ENCODE data around the gene BAHD1.

BAHD1 gene

GRCh38 chr15:40464595-40465185 lies 23.9 kb downstream of the BAHD1 start:
- no peak for TF ChIP-seq ZFP30 (CRISPR knock-in tag; IDR thresholded peaks at IDR 0.05)
- no peak for TF ChIP-seq GLIS3 (CRISPR knock-in tag; IDR thresholded peaks at IDR 0.05)
- TF ChIP-seq ZFP3 (CRISPR knock-in tag; IDR thresholded peaks at IDR 0.05), result no peak
- no peak for TF ChIP-seq ARNTL (CRISPR knock-in tag; IDR thresholded peaks at IDR 0.05; ENCODE audit: borderline replicate concordance, low read depth)
- no peak for TF ChIP-seq TOX (CRISPR knock-in tag; IDR thresholded peaks at IDR 0.05; ENCODE audit: borderline replicate concordance)
- no peak for TF ChIP-seq POU6F1 (CRISPR knock-in tag; IDR thresholded peaks at IDR 0.05; ENCODE audit: borderline replicate concordance, low read depth)

GRCh38 chr15:40465939-40466338 lies 25.2 kb downstream of the BAHD1 start:
- no peak for ATAC-seq
- TF ChIP-seq ZNF70 (CRISPR knock-in tag; IDR thresholded peaks at IDR 0.05) (no peak), ZNF8 (CRISPR knock-in tag; IDR thresholded peaks at IDR 0.05) (no peak), TOX (CRISPR knock-in tag; IDR thresholded peaks at IDR 0.05; ENCODE audit: borderline replicate concordance) (no peak), SNAI2 (CRISPR knock-in tag; IDR thresholded peaks at IDR 0.05) (no peak), CSDC2 (CRISPR knock-in tag; IDR thresholded peaks at IDR 0.05) (no peak), TCF4 (CRISPR knock-in tag; IDR thresholded peaks at IDR 0.05; ENCODE audit: borderline replicate concordance) (no peak), RARB (CRISPR knock-in tag; IDR thresholded peaks at IDR 0.05) (no peak), OSR1 (CRISPR knock-in tag; IDR thresholded peaks at IDR 0.05) (no peak), ISL1 (CRISPR knock-in tag; IDR thresholded peaks at IDR 0.05) (no peak)

More at GRCh38 chr15:40464595-40465185, 23.9 kb downstream of the BAHD1 start:
- no peak for ATAC-seq

- no peak for TF ChIP-seq ZC3H10 (CRISPR knock-in tag; IDR thresholded peaks at IDR 0.05)
- TF ChIP-seq CSRNP3 (CRISPR knock-in tag; IDR thresholded peaks at IDR 0.05), result no peak
- no peak for TF ChIP-seq ESRRG (CRISPR knock-in tag; IDR thresholded peaks at IDR 0.05)
- TF ChIP-seq ZNF70 (CRISPR knock-in tag; IDR thresholded peaks at IDR 0.05), result no peak
- TF ChIP-seq ISL1 (CRISPR knock-in tag; IDR thresholded peaks at IDR 0.05), result no peak
- TF ChIP-seq CREB5 (CRISPR knock-in tag; IDR thresholded peaks at IDR 0.05; ENCODE audit: low read depth), result no peak
- no peak for ATAC-seq
Observed at GRCh38 chr15:40466426-40467260, 25.9 kb downstream of the BAHD1 start.

- TF ChIP-seq SNAI2 (CRISPR knock-in tag; IDR thresholded peaks at IDR 0.05), result no peak
- TF ChIP-seq PATZ1 (CRISPR knock-in tag; IDR thresholded peaks at IDR 0.05; ENCODE audit: borderline replicate concordance), result no peak
- no peak for TF ChIP-seq ZC3H10 (CRISPR knock-in tag; IDR thresholded peaks at IDR 0.05)
- TF ChIP-seq TCF4 (CRISPR knock-in tag; IDR thresholded peaks at IDR 0.05; ENCODE audit: borderline replicate concordance), result no peak
- TF ChIP-seq ESRRG (CRISPR knock-in tag; IDR thresholded peaks at IDR 0.05), result no peak
- no peak for TF ChIP-seq POU6F1 (CRISPR knock-in tag; IDR thresholded peaks at IDR 0.05; ENCODE audit: borderline replicate concordance, low read depth)
- TF ChIP-seq ISL1 (CRISPR knock-in tag; IDR thresholded peaks at IDR 0.05), result no peak
- no peak for TF ChIP-seq ZNF70 (CRISPR knock-in tag; IDR thresholded peaks at IDR 0.05)
- no peak for TF ChIP-seq PPARA (CRISPR knock-in tag; IDR thresholded peaks at IDR 0.05; ENCODE audit: borderline replicate concordance)
- no peak for TF ChIP-seq TOX (CRISPR knock-in tag; IDR thresholded peaks at IDR 0.05; ENCODE audit: borderline replicate concordance)
- no peak for TF ChIP-seq ZFP30 (CRISPR knock-in tag; IDR thresholded peaks at IDR 0.05)
- no peak for TF ChIP-seq ZFP3 (CRISPR knock-in tag; IDR thresholded peaks at IDR 0.05)
- TF ChIP-seq ZNF565 (CRISPR knock-in tag; conservative IDR thresholded peaks at IDR 0.05; ENCODE audit: low read depth), result no peak
- TF ChIP-seq CREB5 (CRISPR knock-in tag; IDR thresholded peaks at IDR 0.05; ENCODE audit: low read depth), result no peak
- no peak for TF ChIP-seq RARB (CRISPR knock-in tag; IDR thresholded peaks at IDR 0.05)
- no peak for TF ChIP-seq OSR1 (CRISPR knock-in tag; IDR thresholded peaks at IDR 0.05)
- TF ChIP-seq CSRNP3 (CRISPR knock-in tag; IDR thresholded peaks at IDR 0.05), result no peak
- no peak for TF ChIP-seq CSDC2 (CRISPR knock-in tag; IDR thresholded peaks at IDR 0.05)
- no peak for TF ChIP-seq ARNTL (CRISPR knock-in tag; IDR thresholded peaks at IDR 0.05; ENCODE audit: borderline replicate concordance, low read depth)
- no peak for TF ChIP-seq BACH2 (CRISPR knock-in tag; IDR thresholded peaks at IDR 0.05; ENCODE audit: borderline replicate concordance)
- no peak for ATAC-seq
Observed at GRCh38 chr15:40467261-40467615, 26.5 kb downstream of the BAHD1 start.

Measured in SK-N-SH treated with all-trans-retinoic acid at 6 μM for 48 hours (cell line).